ENCODE results near the gene CDH23. TPM values are rescaled to one million over a fixed set of nuclear protein-coding genes. Genes with fewer than 3 reads are reported as not detected.

CDH23 gene
- total RNA-seq, 2 experiments from 2014 or later, result 1.6 TPM

- Mint-ChIP-seq H3K36me3 (ENCODE audit: low read depth) (no peaks in the 10 kb centered on the region), H3K4me1 (ENCODE audit: low read depth) (peaks cover 5% of the 10 kb centered on the region), H3K9me3 (no peaks in the 10 kb centered on the region), H3K4me3 (no peak overlapping the region), H3K27me3 (ENCODE audit: low read depth) (no peaks in the 10 kb centered on the region), H3K27ac (no peak overlapping the region)
- intact Hi-C loops (cut with micrococcal nuclease), result no loop called here
- CTCF ChIA-PET, result no interaction called here
- DNase-seq, result no peak
Observed at GRCh38 chr10:71784679-71785272, 388.1 kb downstream of the CDH23 start.

GRCh38 chr10:71788954-71789353, 392.2 kb downstream of the CDH23 start:
- Mint-ChIP-seq H3K4me3 (no peak overlapping the region), H3K4me1 (ENCODE audit: low read depth) (peaks cover 5% of the 10 kb centered on the region), H3K27me3 (ENCODE audit: low read depth) (no peaks in the 10 kb centered on the region), H3K27ac (no peak overlapping the region), H3K36me3 (ENCODE audit: low read depth) (no peaks in the 10 kb centered on the region), H3K9me3 (no peaks in the 10 kb centered on the region)
- intact Hi-C loops (cut with micrococcal nuclease), result no loop called here
- DNase-seq, result no peak
- CTCF ChIA-PET, result no interaction called here

- no peak overlapping the region for H3K4me3 Mint-ChIP-seq
Observed at GRCh38 chr10:71789871-71790270, 393.2 kb downstream of the CDH23 start.

GRCh38 chr10:71790749-71791440, 394.2 kb downstream of the CDH23 start:
- Mint-ChIP-seq H3K27ac (no peak overlapping the region), H3K9me3 (no peaks in the 10 kb centered on the region), H3K27me3 (ENCODE audit: low read depth) (no peaks in the 10 kb centered on the region), H3K4me1 (ENCODE audit: low read depth) (peaks cover 5% of the 10 kb centered on the region), H3K36me3 (ENCODE audit: low read depth) (no peaks in the 10 kb centered on the region), H3K4me3 (no peak overlapping the region)
- CTCF ChIA-PET, result no interaction called here
- intact Hi-C loops (cut with micrococcal nuclease), result no loop called here
- DNase-seq, result peak; percentile 53

More at GRCh38 chr10:71789871-71790270, 393.2 kb downstream of the CDH23 start:
- Mint-ChIP-seq H3K4me1 (ENCODE audit: low read depth) (peaks cover 5% of the 10 kb centered on the region), H3K9me3 (no peaks in the 10 kb centered on the region), H3K36me3 (ENCODE audit: low read depth) (no peaks in the 10 kb centered on the region), H3K27ac (no peak overlapping the region), H3K27me3 (ENCODE audit: low read depth) (no peaks in the 10 kb centered on the region)
- no peak for DNase-seq
- CTCF ChIA-PET, result no interaction called here
- intact Hi-C loops (cut with micrococcal nuclease), result no loop called here

- Mint-ChIP-seq H3K4me1 (ENCODE audit: low read depth) (peaks cover 14% of the 10 kb centered on the region), H3K27me3 (ENCODE audit: low read depth) (no peaks in the 10 kb centered on the region), H3K27ac (no peak overlapping the region), H3K36me3 (ENCODE audit: low read depth) (no peaks in the 10 kb centered on the region), H3K4me3 (no peak overlapping the region), H3K9me3 (no peaks in the 10 kb centered on the region)
- peak; percentile 42 for DNase-seq
- intact Hi-C loops (cut with micrococcal nuclease), result no loop called here
- CTCF ChIA-PET, result interaction anchor here (1.2 kb wide), 2 partner anchors 21 to 101 kb away, joined by 3 read pairs; no protein-coding TSS in a partner anchor
Observed at GRCh38 chr10:71795248-71795647, 398.5 kb downstream of the CDH23 start.

- no peak overlapping the region for H3K4me3 Mint-ChIP-seq
- peaks cover 9% of the 10 kb centered on the region for H3K4me1 Mint-ChIP-seq (ENCODE audit: low read depth)
- CTCF ChIA-PET, result interaction anchor here (0.7 to 1.4 kb wide), 2 partner anchors 99 to 100 kb away, joined by 3 read pairs; no protein-coding TSS in a partner anchor
- DNase-seq, result no peak
- no peaks in the 10 kb centered on the region for H3K36me3 Mint-ChIP-seq (ENCODE audit: low read depth)
- intact Hi-C loops (cut with micrococcal nuclease), result no loop called here
- H3K27me3 Mint-ChIP-seq (ENCODE audit: low read depth), result no peaks in the 10 kb centered on the region
- no peaks in the 10 kb centered on the region for H3K9me3 Mint-ChIP-seq
- no peak overlapping the region for H3K27ac Mint-ChIP-seq
Observed at GRCh38 chr10:71796749-71797405, 400.2 kb downstream of the CDH23 start.

- Mint-ChIP-seq H3K4me3 (no peak overlapping the region), H3K36me3 (ENCODE audit: low read depth) (no peaks in the 10 kb centered on the region), H3K4me1 (ENCODE audit: low read depth) (peaks cover 9% of the 10 kb centered on the region), H3K9me3 (no peaks in the 10 kb centered on the region), H3K27ac (no peak overlapping the region), H3K27me3 (ENCODE audit: low read depth) (no peaks in the 10 kb centered on the region)
- DNase-seq, result no peak
- CTCF ChIA-PET, result interaction anchor here (0.7 to 1.4 kb wide), 2 partner anchors 99 to 101 kb away, joined by 3 read pairs; no protein-coding TSS in a partner anchor
- intact Hi-C loops (cut with micrococcal nuclease), result no loop called here
Observed at GRCh38 chr10:71797533-71798307, 401.0 kb downstream of the CDH23 start.

GRCh38 chr10:71798308-71798624, 401.5 kb downstream of the CDH23 start:
- no peak for DNase-seq
- Mint-ChIP-seq H3K36me3 (ENCODE audit: low read depth) (no peaks in the 10 kb centered on the region), H3K9me3 (no peaks in the 10 kb centered on the region), H3K4me1 (ENCODE audit: low read depth) (peaks cover 9% of the 10 kb centered on the region), H3K27ac (no peak overlapping the region), H3K4me3 (no peak overlapping the region), H3K27me3 (ENCODE audit: low read depth) (no peaks in the 10 kb centered on the region)
- CTCF ChIA-PET, result no interaction called here
- intact Hi-C loops (cut with micrococcal nuclease), result no loop called here

GRCh38 chr10:71799112-71799511, 402.4 kb downstream of the CDH23 start:
- intact Hi-C loops (cut with micrococcal nuclease), result no loop called here
- Mint-ChIP-seq H3K27me3 (ENCODE audit: low read depth) (no peaks in the 10 kb centered on the region), H3K9me3 (no peaks in the 10 kb centered on the region), H3K27ac (no peak overlapping the region), H3K4me1 (ENCODE audit: low read depth) (peaks cover 9% of the 10 kb centered on the region), H3K4me3 (no peak overlapping the region), H3K36me3 (ENCODE audit: low read depth) (no peaks in the 10 kb centered on the region)
- CTCF ChIA-PET, result no interaction called here
- no peak for DNase-seq

- no peak for DNase-seq
- Mint-ChIP-seq H3K4me3 (no peak overlapping the region), H3K36me3 (ENCODE audit: low read depth) (no peaks in the 10 kb centered on the region), H3K9me3 (no peaks in the 10 kb centered on the region), H3K27ac (no peak overlapping the region), H3K4me1 (ENCODE audit: low read depth) (peaks cover 9% of the 10 kb centered on the region), H3K27me3 (ENCODE audit: low read depth) (no peaks in the 10 kb centered on the region)
- intact Hi-C loops (cut with micrococcal nuclease), result no loop called here
- CTCF ChIA-PET, result interaction anchor here (0.6 to 0.7 kb wide), 2 partner anchors 21 to 27 kb away, joined by 3 read pairs; no protein-coding TSS in a partner anchor
Observed at GRCh38 chr10:71799608-71800453, 403.1 kb downstream of the CDH23 start.

- Mint-ChIP-seq H3K4me3 (no peak overlapping the region), H3K27ac (no peak overlapping the region), H3K27me3 (ENCODE audit: low read depth) (no peaks in the 10 kb centered on the region), H3K4me1 (ENCODE audit: low read depth) (peaks cover 9% of the 10 kb centered on the region), H3K9me3 (no peaks in the 10 kb centered on the region), H3K36me3 (ENCODE audit: low read depth) (no peaks in the 10 kb centered on the region)
- CTCF ChIA-PET, result no interaction called here
- intact Hi-C loops (cut with micrococcal nuclease), result no loop called here
- no peak for DNase-seq
Observed at GRCh38 chr10:71801361-71801760, 404.6 kb downstream of the CDH23 start.

- H3K27ac Mint-ChIP-seq, result no peak overlapping the region
- CTCF ChIA-PET, result no interaction called here
- no peaks in the 10 kb centered on the region for H3K27me3 Mint-ChIP-seq (ENCODE audit: low read depth)
- no peak for DNase-seq
- H3K36me3 Mint-ChIP-seq (ENCODE audit: low read depth), result no peaks in the 10 kb centered on the region
- peaks cover 6% of the 10 kb centered on the region for H3K4me1 Mint-ChIP-seq (ENCODE audit: low read depth)
- intact Hi-C loops (cut with micrococcal nuclease), result no loop called here
- no peak overlapping the region for H3K4me3 Mint-ChIP-seq
- H3K9me3 Mint-ChIP-seq, result no peaks in the 10 kb centered on the region
Observed at GRCh38 chr10:71802235-71802634, 405.5 kb downstream of the CDH23 start.
